ENCODE measurements around the gene NCAM1.

The NCAM1 gene

DNA sequence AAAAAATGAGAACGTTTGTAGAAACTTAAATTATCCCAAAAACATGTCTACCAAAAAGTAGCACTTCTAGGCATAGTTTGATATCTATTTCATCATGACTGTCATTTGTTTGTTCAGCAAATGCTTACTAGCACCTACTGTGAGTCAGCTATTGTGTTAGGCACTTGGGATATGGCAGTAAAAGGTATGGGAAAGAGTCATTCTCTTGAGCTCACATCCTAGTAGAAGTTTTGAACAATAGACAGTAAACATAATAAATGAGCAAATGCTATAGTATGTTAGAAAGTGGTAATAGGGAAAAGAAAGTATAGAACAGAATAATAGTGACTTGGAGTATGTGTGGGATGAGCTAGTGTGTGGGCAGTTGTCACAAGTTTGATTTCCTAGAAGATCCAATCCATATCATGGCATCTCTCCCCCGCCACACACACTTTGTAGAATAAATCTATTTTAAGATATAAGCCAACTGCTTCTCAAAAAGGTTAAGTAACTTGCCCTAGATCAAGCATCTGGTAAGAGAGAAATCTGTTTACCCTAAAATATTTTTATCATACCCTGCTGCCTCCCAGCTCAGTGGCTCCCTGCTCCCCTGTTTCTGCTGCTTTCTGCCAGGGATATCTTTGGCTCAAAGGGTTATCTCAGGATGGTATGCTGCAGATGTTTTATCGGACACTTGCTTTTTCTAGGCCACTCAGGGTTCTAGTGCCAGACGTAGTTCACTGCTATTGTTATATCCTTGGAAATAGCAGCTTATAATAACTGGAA is 129.7 kb downstream of the NCAM1 start:
- DNase-seq = no peak

DNA sequence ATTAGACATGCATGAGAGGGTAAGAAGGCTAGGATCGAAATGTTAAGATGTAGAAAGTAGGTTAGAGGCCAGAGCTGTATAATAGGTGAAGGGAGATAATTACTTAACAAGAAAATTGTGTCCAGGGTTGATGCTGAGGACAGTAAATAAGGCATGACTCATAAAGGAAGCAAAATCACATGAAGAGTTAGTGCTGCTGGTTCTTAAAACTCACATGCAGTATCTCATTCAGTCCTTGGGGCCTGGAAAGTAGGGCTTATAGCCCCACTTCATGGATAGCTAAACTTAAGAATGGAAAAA is 130.2 kb downstream of the NCAM1 start:
- DNase-seq = no peak

DNA sequence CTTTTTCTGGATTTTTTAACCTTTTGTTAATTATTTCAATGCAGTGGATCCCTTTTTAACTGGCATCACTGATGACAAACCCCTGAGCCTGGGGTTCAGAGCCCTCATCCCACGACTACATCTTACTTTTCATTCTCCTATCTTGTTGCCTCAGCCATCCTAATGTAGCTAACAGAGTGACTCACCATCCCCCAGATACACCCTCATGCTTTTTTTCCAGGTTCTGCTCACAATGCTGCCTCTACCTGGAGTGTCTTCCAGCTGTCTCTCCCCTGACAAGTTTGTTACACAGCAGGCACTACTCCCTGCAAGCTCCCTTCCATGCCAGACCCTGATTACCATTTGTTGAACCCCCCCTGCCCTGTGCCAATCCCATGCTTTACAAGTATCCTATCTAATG is 135.4 kb downstream of the NCAM1 start:
- no peak for DNase-seq

DNA sequence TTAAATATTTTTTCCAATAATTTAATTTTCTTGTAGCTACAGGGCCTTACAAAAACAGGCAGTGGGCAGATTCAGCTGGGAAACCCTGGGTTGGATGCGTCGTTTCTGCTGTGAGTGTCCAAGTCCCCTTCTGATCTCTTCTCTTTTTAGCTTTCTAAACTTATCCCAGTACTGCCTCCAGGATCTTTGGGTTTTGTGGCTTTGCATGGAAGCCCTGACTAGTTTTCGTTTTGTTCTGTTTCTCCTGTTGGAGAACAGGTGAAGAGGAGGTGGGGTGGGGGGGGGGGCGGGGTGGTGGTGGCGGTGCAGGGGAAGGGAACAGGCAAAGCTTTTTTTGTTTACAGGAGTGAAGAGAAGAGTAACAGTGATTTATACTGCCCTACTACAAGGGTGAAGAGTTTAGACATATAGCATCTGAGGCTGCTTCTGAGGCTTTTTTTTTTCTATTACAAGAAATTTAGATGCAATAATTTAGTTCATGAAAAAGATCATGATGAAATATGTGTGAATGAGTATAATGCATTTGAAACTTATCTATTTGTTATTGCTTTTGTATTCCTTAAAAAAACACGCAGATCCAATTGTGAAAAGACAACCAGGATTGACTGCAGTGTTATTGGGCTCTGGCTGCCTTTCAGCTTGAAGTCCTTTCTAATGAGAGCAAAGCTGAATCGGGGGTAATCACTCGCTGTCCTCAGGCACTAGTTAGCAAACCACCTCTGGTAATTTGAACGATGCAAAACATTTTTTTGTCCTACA is 142.9 kb downstream of the NCAM1 start:
- no peak for DNase-seq

DNA sequence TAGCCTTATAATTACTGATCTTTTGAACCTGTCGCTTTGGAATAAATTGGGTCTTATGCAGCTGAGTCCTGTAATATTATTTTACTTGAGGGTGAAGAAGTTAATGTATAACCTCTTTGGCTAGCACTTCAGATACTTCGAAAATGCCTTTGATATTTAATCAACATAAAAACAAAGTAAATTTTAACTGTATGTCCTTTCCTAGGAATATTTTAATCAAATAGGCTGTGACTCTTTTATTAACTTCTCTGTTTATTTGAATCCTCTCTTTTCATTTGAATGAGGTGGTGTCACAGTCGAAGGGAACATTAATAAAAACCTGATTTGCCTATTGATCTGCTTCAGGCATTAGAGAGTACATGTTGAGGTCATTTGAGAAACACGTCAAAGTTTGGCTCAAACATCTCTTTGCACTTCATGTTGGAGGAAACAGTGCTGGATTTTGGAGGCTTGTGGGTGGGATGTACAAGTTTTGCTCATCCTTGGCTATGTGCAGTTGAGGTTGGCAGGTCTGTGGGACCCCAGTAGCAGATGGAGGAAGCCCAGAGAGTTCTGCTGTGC is 143.6 kb downstream of the NCAM1 start:
- no peak for DNase-seq

DNA sequence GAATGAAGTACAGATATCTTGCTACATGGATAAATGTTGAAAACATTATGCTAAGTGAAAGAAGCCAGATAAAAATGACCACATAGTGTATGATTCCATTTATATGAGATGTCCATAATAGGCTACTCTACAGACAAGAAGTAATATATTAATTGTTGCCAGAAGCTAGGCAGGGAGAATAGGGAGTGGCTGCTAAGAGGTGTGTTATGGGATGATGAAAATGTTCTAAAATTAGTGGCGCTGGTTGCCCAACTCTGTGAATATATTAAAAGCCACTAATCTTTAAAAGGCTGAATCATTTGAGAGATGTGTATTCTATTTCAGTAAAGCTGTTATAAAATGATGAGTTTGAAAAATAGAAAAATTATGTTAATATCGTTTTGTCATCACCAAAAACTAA is 144.4 kb downstream of the NCAM1 start:
- DNase-seq = no peak

DNA sequence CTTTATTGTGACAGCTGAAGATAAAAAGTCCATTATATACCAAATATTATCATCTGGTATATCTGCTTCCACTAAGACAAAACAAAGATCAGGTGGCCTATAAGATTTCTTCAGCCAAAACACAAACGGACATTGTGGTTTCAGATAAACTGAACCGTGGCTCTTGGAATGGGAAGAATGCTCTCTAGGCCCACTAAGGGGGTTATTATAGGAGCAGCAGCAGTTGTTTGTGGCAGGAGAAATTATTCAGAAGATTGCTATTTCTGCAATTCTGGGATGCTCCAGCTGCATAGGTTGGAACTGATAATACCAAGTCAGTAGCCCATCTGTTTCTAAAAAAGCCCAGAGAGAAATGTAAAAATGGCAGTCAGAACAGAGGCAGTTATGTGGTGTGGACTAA is 145.3 kb downstream of the NCAM1 start:
- no peak for DNase-seq

DNA sequence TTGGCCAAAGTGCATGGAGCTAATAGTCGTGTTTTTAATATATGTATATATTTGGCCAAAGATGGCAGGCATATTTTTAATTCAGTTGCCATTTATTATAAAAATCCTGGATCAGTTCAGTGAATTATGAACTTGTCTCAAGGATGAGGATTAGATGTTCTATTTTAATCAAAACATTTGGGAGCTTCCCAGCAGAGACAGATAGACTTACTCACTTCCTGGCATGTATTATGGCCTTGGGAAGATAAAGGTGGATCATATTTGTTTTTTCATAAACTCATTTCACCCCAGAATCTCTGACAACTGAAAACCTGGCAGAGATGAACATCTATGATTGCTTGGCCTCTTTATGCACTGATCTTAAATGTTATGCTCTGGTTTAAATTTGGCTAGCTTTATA is 148.8 kb downstream of the NCAM1 start:
- DNase-seq = no peak

DNA sequence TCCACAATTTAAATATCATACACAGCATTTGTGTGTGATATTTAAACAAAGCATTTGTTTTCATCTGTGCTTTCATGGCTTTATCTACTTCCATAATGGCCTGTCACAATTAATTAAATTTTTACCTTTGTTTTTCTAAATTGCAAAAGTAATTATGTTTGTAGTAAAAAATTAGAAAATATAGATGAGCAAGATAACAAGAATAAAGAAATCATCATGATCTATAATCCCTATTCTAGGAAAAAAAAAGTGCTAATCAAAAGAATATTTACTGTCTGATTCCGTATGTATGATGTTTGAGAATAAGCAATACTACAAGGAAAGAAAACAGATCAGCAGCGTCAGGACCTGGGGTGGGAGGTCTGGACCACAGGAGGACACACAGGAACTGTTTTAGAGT is 149.9 kb downstream of the NCAM1 start:
- no peak for DNase-seq

DNA sequence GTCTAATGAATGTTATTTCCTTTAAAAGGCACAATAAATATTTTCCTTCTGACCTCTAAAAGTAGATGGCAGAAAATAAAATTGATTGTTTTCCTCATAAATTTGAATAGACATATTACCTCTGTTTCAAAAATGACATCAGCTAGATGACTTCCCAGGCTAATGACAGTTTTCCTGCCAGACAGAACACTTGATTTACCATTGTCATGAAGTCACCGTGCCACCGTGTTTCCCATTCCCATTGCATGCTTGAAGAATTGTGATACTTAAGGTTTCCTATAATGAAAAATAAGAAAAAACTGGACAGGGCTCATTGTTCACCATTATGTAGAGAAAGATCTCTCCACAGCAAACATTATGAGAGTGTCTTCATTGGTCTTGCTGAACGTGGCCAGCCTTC is 151.1 kb downstream of the NCAM1 start:
- no peak for DNase-seq

DNA sequence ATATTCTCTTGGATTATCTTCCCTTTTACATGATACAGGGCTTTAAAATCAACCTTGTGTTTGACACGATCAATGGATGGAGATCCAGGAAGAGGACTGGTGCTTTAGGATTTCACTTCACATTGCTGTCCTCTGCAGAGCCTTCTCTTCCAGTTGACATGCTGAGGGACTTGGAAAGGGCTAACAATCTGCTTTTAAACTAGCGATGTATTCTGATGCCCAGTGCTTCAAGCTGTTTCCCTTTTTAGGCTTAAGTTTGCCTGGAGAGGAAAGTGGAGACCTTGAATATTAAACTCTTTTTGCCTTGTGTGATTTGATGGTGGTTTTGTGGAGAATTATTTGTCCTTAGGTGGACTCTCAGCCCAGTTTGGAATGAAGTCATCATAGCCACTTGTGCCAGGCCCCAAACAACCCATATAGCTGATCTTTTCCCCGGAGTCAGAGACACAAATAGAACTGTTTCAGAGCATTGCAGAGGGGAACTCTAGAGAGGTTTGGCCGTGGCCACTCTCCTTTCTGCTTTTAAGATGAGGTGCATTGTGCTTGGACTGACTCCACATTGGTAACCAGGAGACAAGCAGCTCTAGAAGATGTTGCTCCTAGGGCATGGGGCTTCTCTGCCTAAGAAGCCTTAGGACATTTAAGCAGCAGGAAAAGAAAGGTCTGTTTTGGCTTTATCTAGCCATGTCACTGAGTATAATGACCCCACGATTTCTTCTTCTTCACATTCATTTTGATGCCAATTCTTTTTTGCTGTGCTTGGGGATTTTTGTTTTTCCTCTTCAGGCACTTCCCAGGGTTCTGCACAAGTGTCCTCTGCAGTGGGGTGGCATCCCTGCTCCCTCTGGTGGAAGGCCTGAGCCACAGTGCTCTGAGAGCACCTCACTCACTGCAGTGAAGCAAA is 152.8 kb downstream of the NCAM1 start:
- DNase-seq = peak in 1 of 2 experiments; percentile 67

DNA sequence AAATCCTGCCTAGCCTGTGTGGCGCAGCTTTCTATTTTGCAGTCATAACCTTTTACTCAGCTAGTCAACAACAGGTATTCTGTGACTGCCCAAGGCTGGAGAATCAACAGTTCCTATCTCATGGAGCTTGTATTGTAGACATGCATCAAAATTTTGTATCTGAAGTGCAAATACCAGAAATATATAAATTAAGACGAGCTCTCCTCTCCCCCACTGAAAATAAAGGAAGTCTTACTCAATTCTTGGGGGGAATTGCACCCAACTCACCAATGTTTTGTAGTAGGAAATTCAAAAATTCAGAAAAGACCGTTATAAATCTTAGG is 153.4 kb downstream of the NCAM1 start:
- DNase-seq = no peak

DNA sequence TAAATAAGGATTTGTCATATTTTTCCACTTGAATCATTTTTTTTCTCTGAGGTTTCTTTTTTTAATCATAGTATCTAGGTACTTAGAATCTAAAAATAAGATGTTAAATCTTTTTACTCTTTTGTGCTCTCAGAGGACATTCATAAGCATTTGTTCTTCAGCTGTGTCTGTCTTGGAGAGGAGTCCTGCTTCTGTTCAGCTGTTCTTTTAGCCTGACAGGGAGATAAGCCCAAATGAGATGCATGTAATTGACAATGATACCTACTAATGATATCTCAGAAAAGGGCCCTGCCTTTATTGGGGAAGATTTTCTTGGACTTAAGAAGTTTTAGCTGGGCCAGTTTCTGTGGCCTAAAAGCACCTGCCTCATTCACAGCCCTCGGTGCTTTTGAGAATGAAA is 156.9 kb downstream of the NCAM1 start:
- no peak for DNase-seq

DNA sequence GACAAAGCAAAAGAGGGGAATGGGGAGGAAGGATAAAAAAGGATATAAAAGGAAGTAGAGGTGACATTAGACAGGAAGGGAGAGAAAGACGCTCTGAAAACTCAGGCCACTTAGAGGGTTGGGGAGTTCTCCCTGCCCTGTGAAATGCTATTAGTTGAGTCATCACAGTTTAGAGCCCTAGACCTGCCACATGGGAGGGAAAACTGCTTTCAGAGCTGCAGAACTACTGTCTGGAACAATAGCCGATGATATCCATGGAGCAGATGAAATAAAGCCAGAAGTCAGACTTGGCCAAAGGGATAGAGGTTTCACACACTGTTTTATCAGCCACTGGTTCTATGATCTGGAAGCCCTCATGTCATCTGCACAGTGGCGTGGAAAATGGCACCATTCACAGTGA is 157.9 kb downstream of the NCAM1 start:
- no peak for DNase-seq

DNA sequence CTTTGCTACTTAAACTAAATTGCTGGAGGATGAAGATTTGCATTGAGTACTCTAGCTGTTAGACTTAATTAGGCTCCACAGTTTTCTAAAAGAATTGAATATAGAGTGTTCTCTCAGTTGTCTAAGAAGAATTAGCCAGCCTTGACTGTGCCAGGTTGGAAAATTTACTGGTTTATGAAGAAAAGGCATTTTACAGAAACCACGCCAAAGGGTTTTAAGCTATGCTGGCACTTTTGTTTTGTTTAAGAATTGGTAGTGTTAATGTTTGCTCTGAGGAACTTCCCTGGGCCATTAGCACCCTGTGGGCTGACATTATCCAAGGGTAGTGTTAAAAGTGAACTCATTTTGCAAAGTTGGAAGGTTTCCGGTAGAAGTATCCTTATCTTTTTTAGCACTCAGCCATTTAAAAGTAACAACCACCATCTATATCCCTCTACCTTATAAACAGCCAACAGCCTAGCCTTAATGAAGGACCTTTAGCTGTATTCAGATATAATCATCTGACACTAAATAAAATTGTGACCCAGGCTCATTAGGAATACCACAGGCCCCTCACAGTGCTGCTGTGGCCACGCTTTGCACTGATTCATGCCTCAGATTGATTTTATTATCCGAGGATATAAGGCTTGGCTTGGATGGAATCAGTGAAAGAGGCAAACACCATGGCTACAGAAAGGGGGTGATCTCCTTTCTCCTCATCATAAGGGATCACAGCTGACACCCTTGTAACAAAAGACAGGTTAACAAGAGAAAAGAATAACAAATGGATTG is 158.9 kb downstream of the NCAM1 start:
- DNase-seq = no peak

DNA sequence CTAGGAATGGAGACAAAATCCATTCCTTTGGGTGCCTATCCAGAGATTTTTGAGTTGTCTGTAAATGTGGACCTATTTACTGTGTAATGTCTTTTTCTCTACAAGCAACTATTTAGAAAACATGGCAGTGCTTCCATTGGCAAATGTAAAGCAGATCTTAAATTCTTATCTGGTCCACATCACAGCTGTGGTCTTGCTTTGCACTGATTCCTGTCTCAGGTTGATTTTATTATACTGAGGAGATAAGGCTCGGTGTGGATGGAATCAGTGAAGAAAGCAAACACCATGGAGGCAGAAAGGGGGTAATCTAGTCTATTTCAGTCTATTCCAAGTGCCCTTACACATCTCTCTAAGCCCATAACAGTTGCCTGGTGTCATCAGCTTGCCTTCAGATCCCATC is 160.5 kb downstream of the NCAM1 start:
- no peak for DNase-seq

DNA sequence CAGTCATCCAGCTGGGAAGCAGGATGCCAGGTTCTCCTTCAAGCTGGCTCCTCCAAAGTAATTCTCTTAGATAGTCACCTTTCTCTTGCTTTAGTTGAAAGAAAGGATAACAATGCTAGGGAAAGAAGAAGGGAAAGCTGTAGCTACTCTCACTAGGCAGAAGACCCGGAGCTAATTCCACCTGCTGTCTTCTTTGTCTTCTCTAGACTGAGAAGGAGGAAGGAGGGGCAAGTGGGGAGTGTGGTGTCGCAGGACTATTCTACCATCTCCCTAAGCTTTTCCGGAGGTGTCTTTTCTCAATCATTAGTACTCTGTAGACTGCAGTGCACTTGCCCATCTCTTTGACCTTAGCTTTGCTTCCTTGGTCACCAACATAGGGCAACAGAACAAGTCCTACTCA is 162.8 kb downstream of the NCAM1 start:
- no peak for DNase-seq

DNA sequence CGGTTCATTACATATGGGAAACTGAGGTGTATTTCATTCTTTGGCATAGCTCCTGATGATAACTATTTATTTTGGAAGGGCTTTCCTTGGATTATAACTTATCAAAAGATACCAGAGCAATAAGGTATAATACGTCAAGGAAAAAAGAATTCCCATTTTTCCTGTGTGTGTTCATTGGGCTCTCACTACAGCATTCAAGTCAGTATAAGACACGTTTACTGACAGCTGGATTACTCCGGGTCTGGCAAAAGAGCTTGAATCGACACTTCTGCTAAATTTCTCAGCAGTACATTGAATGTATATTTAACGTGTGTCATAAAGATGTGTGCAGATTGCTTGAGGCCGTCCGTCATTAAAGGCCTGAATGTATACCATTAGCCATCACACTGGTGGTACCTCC is 163.4 kb downstream of the NCAM1 start:
- no peak for DNase-seq

DNA sequence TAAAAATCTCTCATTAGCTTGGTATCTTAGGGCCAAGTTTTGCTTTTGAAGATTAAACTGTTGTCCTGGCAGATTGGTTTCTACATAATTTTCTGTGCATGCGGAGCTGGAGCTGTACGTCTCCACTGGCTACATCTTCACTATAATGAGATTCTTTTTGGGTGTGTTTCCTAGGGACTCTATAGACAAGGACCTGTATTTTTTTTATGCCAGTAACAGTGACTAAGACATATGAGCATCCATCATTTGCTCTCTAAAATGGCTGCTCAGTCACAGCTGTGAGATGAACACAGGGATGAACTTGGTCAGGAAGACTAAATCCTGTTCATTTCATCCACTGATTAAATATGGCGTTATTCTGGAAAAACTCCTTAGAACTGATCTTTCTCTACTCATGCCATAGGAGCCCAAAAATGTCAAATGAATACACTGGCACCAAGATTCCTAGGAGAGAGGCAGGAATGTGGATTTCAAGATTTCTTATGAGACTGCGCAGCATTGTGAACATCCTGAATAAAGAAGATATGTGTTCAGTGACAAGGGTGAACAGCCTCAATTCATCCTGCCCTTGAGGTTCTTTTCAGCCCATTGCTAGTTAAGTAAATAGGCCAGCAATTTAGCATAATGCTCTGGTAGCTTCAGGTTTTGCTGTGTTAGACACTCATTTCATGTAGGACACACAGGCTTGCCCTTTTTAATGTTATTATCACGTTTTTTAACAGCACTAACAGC is 168.2 kb downstream of the NCAM1 start:
- DNase-seq = no peak

DNA sequence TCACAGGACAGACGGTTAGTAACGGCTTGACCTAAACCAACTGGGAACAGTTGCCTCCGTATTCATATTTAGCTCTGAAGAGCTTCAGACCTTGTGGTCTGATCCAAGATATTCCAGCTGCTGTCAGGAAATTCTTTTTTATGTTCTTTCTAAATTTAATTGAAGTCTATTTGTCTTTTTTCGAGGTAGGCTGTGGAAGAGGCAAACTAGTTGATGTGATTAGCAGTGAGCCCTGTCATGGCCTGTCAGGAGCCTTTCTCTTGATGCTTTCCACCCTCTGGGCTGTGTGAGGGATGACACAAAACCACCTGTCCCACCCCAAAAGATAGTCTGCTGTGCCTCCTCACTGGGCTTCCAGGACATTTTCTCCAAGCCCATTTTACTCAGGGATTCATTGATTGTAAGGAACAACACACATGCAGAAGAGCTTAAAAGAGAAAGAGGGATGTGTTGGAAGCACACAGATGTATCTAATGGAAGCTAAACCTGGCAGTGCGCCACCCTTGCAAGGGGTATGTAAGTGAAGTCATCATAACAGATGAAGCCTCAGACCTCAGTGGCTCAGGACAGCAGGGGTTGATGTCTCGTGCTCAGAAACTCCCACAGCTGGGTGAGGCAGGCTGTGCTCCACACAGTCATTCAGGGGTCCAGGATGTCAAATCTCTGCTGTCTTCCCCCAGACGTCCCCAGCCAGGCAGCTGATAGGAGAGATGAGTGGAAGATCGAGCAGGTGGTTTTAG is 170.0 kb downstream of the NCAM1 start:
- DNase-seq = no peak

DNA sequence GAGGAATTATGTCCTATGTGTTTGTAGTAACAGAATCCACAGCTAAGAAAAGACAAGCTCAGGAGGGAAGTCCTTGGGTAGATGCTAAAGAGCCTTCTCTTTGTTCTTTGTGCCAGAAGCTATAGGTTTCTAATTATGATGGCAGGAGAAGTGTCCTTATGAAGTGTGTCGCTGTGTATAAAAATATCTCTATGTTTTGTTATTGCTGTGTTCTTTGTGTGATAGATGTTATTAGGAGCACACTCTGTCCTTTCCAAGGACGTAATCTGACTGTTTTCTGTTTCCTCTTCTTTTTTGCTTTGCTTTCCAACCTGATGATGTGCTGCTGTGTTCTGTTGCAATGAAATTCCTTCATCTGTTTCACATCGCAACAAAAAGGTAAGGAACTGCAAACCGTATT is 171.9 kb downstream of the NCAM1 start:
- no peak for DNase-seq

All from cerebellar nuclear complex (tissue), 1 donor.